Measurements from ENCODE around the gene VAV3.

Gene VAV3

DNA sequence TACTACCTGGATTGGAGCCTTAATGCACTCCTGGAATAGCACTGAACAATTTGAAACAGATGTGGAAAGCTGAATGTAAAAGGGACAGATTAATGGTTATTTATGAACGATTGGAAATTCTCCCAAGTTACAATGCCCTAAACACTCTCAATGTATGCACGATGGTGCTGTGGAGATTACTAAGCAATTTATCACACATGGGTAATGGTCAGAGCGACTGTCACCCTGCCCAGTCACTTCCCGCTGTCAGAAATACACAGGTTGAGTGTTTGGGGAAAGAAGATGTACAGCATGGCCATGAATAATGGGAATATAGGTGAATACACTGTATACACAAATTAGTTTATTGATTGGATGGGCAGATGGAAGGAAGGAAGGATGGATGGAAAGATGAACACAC lies 342.4 kb downstream of the VAV3 start:
- no peak for DNase-seq

GRCh38 chr1:107620753-107621152 lies 344.2 kb downstream of the VAV3 start:
- no peak for DNase-seq

DNA sequence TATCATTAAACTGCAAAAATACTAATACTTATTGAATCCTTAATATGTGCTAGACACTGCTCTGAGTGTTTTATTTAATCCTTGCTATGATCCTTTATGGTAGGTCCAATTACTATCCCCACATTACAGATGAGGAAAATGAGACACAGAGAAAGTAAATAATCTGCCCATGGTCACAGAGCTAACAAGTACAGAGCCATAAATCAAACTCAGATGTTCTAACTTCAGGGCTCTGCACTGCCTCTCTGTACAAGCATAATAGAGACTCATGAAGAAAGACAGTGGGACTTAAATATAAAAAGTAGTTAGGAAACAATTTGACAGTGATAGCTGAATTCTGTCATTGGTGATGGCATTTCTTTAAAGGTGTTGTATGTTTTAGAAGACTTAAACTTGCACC lies 346.4 kb downstream of the VAV3 start:
- DNase-seq, result no peak

GRCh38 chr1:107617921-107618320 lies 347.1 kb downstream of the VAV3 start:
- DNase-seq, result no peak

DNA sequence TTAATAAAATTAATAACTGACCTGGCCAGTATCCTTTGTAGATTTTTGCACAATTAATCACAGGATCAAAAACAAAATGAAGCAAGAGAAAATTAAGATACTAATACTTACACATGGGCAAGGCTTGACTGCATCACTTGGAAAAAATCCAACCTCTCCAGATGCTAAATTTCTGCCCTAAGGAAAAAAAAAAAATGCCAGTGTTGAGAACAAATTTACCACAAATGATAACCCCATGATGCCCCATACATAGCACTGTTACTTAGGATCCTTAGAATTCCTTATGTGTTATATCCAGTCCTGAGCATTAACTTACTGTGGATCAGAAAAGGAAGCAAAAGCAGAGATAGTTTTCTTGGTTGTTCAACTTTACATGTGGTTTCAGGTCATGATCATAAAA lies 347.5 kb downstream of the VAV3 start:
- DNase-seq, result no peak

- no peak for DNase-seq
These were observed 355.2 kb downstream of the VAV3 start for GRCh38 chr1:107609808-107610207.

DNA sequence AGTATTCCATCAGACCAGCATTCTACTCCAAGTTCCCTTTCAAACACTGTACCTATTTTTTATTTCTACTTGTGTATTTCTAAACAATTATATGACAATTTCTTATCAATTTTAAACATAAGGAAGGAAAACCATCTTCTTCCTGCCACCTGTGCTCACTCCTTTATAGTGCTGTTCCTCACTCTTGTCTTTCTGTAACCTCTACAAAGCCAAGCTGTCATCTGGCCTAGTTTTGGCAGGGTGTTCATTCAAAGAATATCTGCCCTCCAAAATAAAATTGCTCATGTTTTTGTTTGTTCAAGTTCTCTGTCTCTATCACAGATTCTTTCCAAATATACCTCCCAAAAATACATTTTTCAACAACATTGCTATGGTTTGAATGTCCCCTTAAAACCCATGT lies 360.2 kb downstream of the VAV3 start:
- DNase-seq, result no peak

DNA sequence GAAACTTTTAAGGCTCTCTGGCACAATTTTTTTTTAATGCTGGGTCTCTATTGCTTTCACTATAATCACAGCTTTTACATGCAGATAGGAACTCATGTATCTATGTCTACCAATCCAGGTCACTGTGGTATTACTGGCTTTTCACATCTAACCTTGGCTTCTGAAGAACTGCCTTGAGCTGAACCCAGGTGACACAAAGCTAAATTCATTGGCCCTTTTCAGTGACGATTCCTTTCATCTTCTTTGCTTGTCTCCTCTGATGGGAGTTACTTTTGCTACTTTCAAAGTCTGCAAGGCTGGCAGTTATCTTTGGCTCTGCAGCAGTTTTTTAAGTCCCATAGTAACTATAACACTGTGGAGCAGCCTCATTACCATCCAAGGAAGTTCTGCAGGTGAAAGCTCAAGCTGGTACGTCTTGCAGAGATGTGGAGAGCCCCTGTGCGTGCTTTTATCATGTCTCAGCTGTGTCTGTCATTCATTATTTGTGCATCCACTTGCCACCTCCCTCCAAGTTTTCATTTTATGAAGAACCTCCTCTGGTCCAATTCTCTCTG lies 364.3 kb downstream of the VAV3 start:
- DNase-seq, result no peak

- no peak for DNase-seq
These were observed 365.8 kb downstream of the VAV3 start for GRCh38 chr1:107599220-107599619.

DNA sequence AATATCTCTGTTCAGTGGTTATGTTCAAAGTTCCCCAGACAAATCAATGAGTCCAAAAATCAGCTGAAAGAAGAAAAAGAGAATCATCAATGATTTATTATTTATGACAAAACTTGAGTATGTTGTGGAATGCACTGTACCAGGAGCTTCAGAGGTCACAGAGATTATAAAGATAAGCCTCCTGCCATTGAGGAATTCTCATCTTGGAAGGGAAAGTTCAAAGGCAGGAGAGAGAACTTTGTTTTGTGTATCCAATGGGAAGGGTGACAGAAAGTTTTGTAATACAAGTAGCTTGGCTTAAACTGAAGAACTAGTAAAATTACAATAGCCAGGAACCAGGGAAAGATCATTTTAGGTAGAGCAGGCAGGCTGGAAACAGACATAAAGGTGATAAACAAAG lies 367.7 kb downstream of the VAV3 start:
- DNase-seq, result no peak

GRCh38 chr1:107594536-107594935 lies 370.4 kb downstream of the VAV3 start:
- no peak for DNase-seq

DNA sequence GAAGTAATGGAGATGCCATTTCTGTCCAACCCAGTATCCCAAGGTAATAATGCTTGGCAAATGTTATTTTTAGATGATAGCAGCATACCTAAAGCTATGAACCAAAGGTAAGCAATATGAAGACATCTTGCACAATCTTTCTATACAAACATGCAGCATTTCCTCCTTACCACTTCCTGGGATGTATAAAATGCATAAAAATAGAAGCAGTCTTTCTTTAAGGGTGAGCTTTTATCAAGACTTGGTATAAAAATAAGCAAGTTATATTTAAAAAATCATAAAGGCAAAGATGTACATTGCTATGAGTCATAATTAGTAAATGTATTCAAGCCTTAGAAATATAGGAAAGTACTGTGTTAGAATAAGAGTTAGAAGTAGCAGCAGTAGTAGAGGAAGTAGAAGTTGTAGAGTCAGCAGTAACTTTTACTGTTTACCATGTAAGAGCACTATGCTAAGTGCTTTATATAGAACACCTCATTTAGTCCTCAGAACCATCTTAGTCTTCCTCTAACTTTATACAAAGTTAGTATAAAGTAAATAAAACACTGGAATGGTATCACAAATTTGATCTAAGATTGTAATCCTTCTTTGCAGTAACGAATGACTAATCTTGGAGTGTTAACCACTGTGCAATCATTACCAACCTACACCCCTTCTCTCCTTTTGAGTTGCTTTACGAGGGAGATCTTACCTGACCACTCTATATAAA lies 371.3 kb downstream of the VAV3 start:
- no peak for DNase-seq

GRCh38 chr1:107590900-107591622 lies 373.9 kb downstream of the VAV3 start:
- DNase-seq, result no peak

DNA sequence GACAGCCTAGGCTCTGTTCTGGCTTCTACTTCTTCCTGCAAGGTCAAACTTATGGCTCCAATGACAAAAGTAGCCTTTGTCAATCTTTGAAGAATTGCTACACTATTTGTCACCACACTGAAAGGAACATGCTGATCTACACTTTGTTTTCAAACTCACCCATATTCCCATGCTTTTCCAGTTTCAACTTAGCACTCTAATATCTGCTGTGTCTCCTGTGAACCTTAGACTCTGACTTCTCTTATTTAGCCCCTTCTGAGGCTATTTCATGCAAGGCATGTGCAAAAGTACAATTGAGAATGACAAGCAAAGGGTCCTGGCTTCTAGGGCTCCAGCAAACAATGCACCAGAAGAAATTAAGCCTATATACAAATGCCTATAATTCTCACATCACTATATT lies 374.9 kb downstream of the VAV3 start:
- no peak for DNase-seq

DNA sequence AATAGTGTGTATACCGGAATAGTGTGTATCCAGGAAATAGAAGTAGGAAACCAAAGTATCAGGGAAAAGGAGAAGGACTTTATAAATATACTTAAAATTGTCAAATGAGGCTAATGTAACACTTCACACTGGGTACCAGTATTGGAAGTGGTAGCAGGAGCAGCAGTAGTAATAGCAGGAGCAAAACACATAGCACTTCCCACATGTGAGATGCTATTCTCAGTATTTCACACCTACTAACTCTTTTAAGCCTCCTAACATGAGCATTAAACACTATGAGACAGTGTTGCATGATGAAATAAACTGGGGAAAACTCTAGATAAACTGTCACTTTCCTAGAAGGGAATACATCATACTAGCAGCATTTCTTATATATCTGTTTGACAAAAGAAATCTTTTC lies 376.7 kb downstream of the VAV3 start:
- no peak for DNase-seq

DNA sequence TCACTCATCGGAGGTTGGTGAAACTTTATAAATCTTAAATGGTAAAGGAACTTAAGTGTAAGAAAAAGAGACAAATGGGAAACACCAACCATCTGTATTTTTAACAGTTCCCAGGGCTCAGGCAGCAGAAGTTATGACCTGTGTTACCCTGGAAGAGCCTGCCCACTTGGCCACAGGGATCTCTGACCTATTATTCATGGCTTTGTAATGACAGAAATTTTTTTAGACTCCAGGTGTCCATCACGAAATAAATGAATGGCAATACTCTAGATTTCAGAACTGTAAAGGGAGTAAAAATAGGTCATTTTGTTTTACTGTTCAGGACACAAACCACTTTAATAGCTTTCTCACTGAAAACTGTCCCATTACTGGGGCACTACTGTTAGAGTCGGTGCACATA lies 389.8 kb downstream of the VAV3 start:
- no peak for DNase-seq

DNA sequence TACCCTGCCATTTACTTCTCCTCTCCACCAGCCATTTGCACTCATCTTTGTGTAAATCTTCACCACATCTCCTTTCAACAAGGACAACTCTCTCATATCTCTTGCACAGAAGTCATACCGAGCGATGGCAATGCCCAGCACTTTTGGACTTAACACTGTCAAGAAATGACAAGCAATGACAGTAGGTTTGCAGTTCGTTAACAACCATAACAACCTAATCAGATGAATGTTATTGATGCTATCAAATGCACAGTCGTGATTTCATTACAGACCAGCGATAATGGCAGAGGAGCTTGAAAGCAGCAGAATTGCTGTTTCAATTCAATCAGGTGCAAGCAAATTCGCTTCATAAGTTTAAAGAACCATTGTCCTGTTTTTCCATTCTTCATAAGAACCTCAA lies 390.9 kb downstream of the VAV3 start:
- DNase-seq, result no peak

DNA sequence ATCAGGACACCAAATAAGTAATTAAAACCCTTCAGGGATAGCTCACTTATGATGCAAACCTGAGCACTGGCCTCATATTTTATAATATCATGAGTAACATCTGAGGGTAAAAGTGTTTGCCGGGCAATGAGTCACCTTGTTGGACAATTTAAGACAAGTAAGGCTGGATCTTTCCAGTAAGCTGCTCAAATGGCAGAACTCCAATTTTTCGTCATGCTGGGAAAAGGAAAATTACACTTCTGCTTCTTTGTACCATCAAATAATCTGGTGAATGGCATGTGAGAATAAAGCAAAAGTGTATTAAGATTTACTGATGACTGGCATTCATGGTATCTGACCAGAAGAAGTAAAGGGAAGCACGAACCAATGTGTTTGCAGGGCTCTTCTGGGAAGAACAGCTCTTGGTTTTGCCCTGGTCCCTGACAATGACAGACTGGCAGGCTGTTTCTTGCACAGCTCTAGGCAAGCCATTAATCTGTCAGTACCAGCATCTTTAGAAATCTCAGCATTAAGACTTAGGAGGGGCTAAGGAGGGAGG lies 392.2 kb downstream of the VAV3 start:
- DNase-seq, result no peak

GRCh38 chr1:107570768-107571167 lies 394.2 kb downstream of the VAV3 start:
- DNase-seq, result no peak

- no peak for DNase-seq
These were observed 401.5 kb downstream of the VAV3 start for GRCh38 chr1:107563441-107563840.

DNA sequence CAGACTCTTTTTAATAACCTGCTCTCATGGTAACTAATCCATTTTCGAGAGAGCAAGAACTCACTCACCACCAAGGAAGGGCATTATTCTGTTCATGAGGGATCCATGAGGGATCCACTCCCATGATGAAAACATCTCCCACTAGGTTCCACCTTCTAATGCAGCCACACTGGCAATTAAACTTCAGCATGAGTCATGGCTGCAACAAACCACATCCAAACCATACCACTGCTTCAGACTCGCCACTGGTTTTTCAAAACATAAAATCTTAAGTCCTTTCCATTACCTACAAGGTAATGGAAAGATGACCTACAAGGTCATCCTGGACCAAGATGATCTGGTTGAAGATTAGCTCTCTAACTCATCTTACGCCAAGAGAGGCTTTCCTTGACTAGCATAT lies 405.1 kb downstream of the VAV3 start:
- DNase-seq, result no peak

- DNase-seq, result no peak
These were observed 407.9 kb downstream of the VAV3 start for GRCh38 chr1:107557095-107557494.

- DNase-seq, result no peak
These were observed 409.4 kb downstream of the VAV3 start for GRCh38 chr1:107555578-107555977.

DNA sequence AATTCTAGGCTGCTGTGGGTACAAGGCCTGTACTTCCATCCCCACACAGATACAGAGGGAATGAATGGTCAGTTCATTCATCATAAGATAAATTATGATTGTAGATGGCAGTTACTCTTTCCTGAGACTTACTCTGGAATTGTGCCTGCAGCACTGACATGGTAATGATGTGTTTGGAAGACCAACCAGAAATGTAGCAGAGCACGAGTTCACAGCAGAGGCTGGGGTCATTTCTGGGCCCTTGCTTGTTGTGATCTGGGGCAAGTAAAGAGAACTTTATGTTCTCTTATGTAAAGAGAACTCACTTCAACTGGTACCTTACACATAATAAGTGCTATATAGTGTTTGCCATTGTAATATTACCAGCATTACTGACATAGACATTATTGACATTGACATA lies 412.2 kb downstream of the VAV3 start:
- DNase-seq, result no peak

All from activated naive CD4-positive, alpha-beta T cell treated with Interleukin-2 at 50 U/mL for 16 hours (primary cell).